H1 (cell line): ENCODE results near the gene NSF. TPM values are rescaled to one million over a fixed set of nuclear protein-coding genes. Genes with fewer than 3 reads are reported as not detected.

Experiments
- CTCF ChIA-PET: fragments of 300-600 bp; sonication (Branson Sonifier 250); formaldehyde crosslinking; loops from one replicate; lab custom pipeline; 2021; ENCODE audit not compliant: partially characterized antibody; lab: Charles Lee
- POLR2A ChIA-PET: fragments of 300-600 bp; sonication (Branson Sonifier 250); formaldehyde crosslinking; loops from one replicate; lab custom pipeline; 2021; ENCODE audit warnings: inconsistent platforms; ENCODE audit not compliant: partially characterized antibody; lab: Charles Lee
- DNase-seq, 2 experiments: peaks; one replicate each; pipeline versions ENCODE4 v3.0.0 to v3.0.0-alpha.2; 2010 to 2022; ENCODE audit warnings: low spot score in 2 of 2, low read depth in 1 of 2, mixed read lengths in 1 of 2
- FAIRE-seq: peaks from 2 replicates; lab custom pipeline; 2011; peaks lifted over from hg19 to GRCh38; lab: Jason Lieb, UNC
- H2AFZ ChIP-seq: 2 replicates; pipeline ENCODE4 v1.8.1; 2012; ENCODE audit warnings: low read length, inconsistent platforms
- H2AK5ac ChIP-seq: 2 replicates; pipeline ENCODE4 v1.6.1; 2013; ENCODE audit warnings: low read depth, low read length
- H2BK120ac ChIP-seq: replicated peaks from 2 replicates; pipeline ENCODE3; 2013; ENCODE audit warnings: low read depth, low read length, inconsistent platforms
- H2BK12ac ChIP-seq: 2 replicates; pipeline ENCODE4 v1.6.1; 2013; ENCODE audit warnings: low read depth, low read length
- H2BK15ac ChIP-seq: 2 replicates; pipeline ENCODE4 v1.6.1; 2013; ENCODE audit warnings: low read length
- H2BK20ac ChIP-seq: 2 replicates; pipeline ENCODE4 v1.6.1; 2013; ENCODE audit warnings: low read length
- H2BK5ac ChIP-seq: 2 replicates; pipeline ENCODE4 v1.6.1; 2013; ENCODE audit warnings: low read depth, low read length
- H3K14ac ChIP-seq: 2 replicates; pipeline ENCODE4 v1.6.1; 2013; ENCODE audit warnings: inconsistent platforms; ENCODE audit not compliant: insufficient read length
- H3K18ac ChIP-seq: 2 replicates; pipeline ENCODE4 v1.6.1; 2013; ENCODE audit warnings: low read length; ENCODE audit errors: extremely low read depth
- H3K23ac ChIP-seq: 2 replicates; pipeline ENCODE4 v1.6.1; 2013; ENCODE audit warnings: inconsistent platforms; ENCODE audit not compliant: insufficient read length
- H3K23me2 ChIP-seq: 2 replicates; pipeline ENCODE4 v1.6.1; 2013; ENCODE audit warnings: low read depth, low read length
- H3K27ac ChIP-seq: 2 replicates; pipeline ENCODE4 v1.6.1; 2011; ENCODE audit warnings: low read depth, low read length, inconsistent platforms
- H3K27me3 ChIP-seq, 4 experiments: replicated peaks in 1 of 4; 1 replicate in 1 of 4; 2 replicates in 3 of 4; pipeline versions ENCODE4 v1.6.1 to v1.8.1; 2011 to 2013; ENCODE audit warnings: low read length in 3 of 4, mild to moderate bottlenecking in 3 of 4, inconsistent platforms in 2 of 4, mixed read lengths in 2 of 4, moderate library complexity in 1 of 4; ENCODE audit not compliant: control insufficient read depth in 3 of 4, insufficient read depth in 3 of 4; ENCODE audit errors: extremely low read depth in 1 of 4
- H3K36me3 ChIP-seq, 4 experiments: 2 replicates each; pipeline versions ENCODE4 v1.6.1 to v1.8.1; 2011 to 2013; ENCODE audit warnings: mild to moderate bottlenecking in 4 of 4, low read length in 3 of 4, moderate library complexity in 2 of 4, control low read depth in 1 of 4, inconsistent platforms in 1 of 4; ENCODE audit not compliant: insufficient read depth in 4 of 4, control insufficient read depth in 2 of 4
- H3K4ac ChIP-seq: replicated peaks from 2 replicates; pipeline ENCODE3; 2013; ENCODE audit warnings: low read length, low read depth, mixed read lengths, inconsistent platforms; ENCODE audit not compliant: insufficient read length
- H3K4me1 ChIP-seq, 4 experiments: replicated peaks in 1 of 4; 1 replicate in 1 of 4; 2 replicates in 3 of 4; pipeline versions ENCODE4 v1.6.1 to v1.8.1; 2011 to 2013; ENCODE audit warnings: low read length in 3 of 4, inconsistent platforms in 2 of 4, mixed read lengths in 1 of 4; ENCODE audit not compliant: insufficient read depth in 4 of 4, control insufficient read depth in 3 of 4
- H3K4me2 ChIP-seq, 2 experiments: 2 replicates each; pipeline versions ENCODE4 v1.6.1 to v1.8.1; 2011 to 2013; ENCODE audit warnings: low read depth in 2 of 2, low read length in 2 of 2, control low read depth in 1 of 2, inconsistent platforms in 1 of 2, mild to moderate bottlenecking in 1 of 2; ENCODE audit not compliant: insufficient read depth in 1 of 2
- H3K4me3 ChIP-seq, 4 experiments: fragments of 200-600, 300-600 bp in 1 of 4; sonication (generic), shearing (Covaris generic), sonication (Bioruptor Twin) in 1 of 4; 2 replicates each; pipeline versions ENCODE4 v1.5.1 to v1.8.1; 2011 to 2016; ENCODE audit warnings: low read length in 4 of 4, low read depth in 3 of 4, control low read depth in 2 of 4, inconsistent platforms in 2 of 4, mild to moderate bottlenecking in 2 of 4, mixed read lengths in 1 of 4, moderate library complexity in 1 of 4; ENCODE audit not compliant: insufficient read depth in 2 of 4; ENCODE audit errors: extremely low read depth in 1 of 4
- H3K56ac ChIP-seq: replicated peaks from 2 replicates; pipeline ENCODE3; 2013; ENCODE audit warnings: low read depth, mild to moderate bottlenecking, mixed read lengths, low read length, inconsistent platforms; ENCODE audit not compliant: insufficient read length
- H3K79me1 ChIP-seq: 2 replicates; pipeline ENCODE4 v1.6.1; 2013; ENCODE audit warnings: low read depth, low read length, control low read depth
- H3K79me2 ChIP-seq, 2 experiments: 2 replicates each; pipeline versions ENCODE4 v1.6.1 to v1.8.1; 2012 to 2013; ENCODE audit warnings: low read length in 2 of 2, mild to moderate bottlenecking in 2 of 2, inconsistent platforms in 1 of 2; ENCODE audit not compliant: insufficient read depth in 2 of 2, control insufficient read depth in 1 of 2
- H3K9ac ChIP-seq, 4 experiments: replicated peaks in 1 of 4; 1 replicate in 1 of 4; 2 replicates in 3 of 4; pipeline versions ENCODE4 v1.6.1 to v1.8.1; 2011 to 2013; ENCODE audit warnings: low read depth in 3 of 4, low read length in 3 of 4, control low read depth in 2 of 4, mild to moderate bottlenecking in 2 of 4, moderate library complexity in 2 of 4, inconsistent platforms in 1 of 4; ENCODE audit errors: extremely low read depth in 1 of 4
- H3K9me3 ChIP-seq, 2 experiments: 2 replicates each; pipeline versions ENCODE4 v1.6.1 to v1.8.1; 2012 to 2013; ENCODE audit warnings: mild to moderate bottlenecking in 2 of 2, moderate library complexity in 2 of 2, control low read depth in 1 of 2, inconsistent platforms in 1 of 2, low read depth in 1 of 2, low read length in 1 of 2, mixed read lengths in 1 of 2; ENCODE audit not compliant: insufficient read depth in 2 of 2
- H4K20me1 ChIP-seq, 2 experiments: replicated peaks in 1 of 2; 2 replicates each; pipeline versions ENCODE3 to v1.8.1; 2011 to 2013; ENCODE audit warnings: inconsistent platforms in 2 of 2, low read length in 2 of 2, mild to moderate bottlenecking in 1 of 2; ENCODE audit not compliant: insufficient read depth in 2 of 2, control insufficient read depth in 1 of 2
- H4K5ac ChIP-seq: 2 replicates; pipeline ENCODE4 v1.6.1; 2013; ENCODE audit warnings: low read length, low read depth, mixed read lengths, inconsistent platforms; ENCODE audit not compliant: insufficient read length
- H4K8ac ChIP-seq: 2 replicates; pipeline ENCODE4 v1.8.0; 2013; ENCODE audit warnings: mild to moderate bottlenecking, moderate library complexity, low read length, inconsistent platforms; ENCODE audit not compliant: insufficient read depth; ENCODE audit errors: extremely low read depth
- H4K91ac ChIP-seq: replicated peaks from 2 replicates; pipeline ENCODE3; 2013; ENCODE audit warnings: low read length, mixed read lengths, inconsistent platforms; ENCODE audit not compliant: insufficient read length
- ASH2L ChIP-seq: fragments of 200-600, 300-600 bp; sonication (generic); IDR thresholded peaks from one replicate; pipeline ENCODE4 v1.7.1; 2017; ENCODE audit warnings: low read length
- CEBPB ChIP-seq: IDR thresholded peaks from 2 replicates; pipeline ENCODE4 v1.6.1; 2012; ENCODE audit warnings: low read depth, low read length
- CHD1 ChIP-seq: IDR thresholded peaks from 2 replicates; pipeline ENCODE4 v1.6.1; 2012; ENCODE audit warnings: low read depth, low read length, improper control_type of control experiment
- SRF ChIP-seq: IDR thresholded peaks from 2 replicates; pipeline ENCODE4 v1.6.1; 2011; ENCODE audit warnings: mild to moderate bottlenecking, low read depth, low read length, moderate library complexity
- TAF7 ChIP-seq: optimal IDR thresholded peaks from 2 replicates; pipeline ENCODE3; 2011; ENCODE audit warnings: low read depth, mild to moderate bottlenecking, inconsistent platforms, low read length, moderate library complexity, borderline replicate concordance
- WGBS, 2 experiments: shearing (Covaris generic) in 1 of 2; methylation state at CpG; one replicate each; pipeline versions ENCODE4 v1.1.6 to v1.1.7; 2013 to 2015; ENCODE audit warnings: low lambda C conversion rate in 2 of 2, mixed read lengths in 2 of 2, inconsistent platforms in 1 of 2, low coverage in 1 of 2, missing lambda C conversion rate in 1 of 2; ENCODE audit not compliant: insufficient replicate concordance in 2 of 2, insufficient coverage in 1 of 2, insufficient read length in 1 of 2; ENCODE audit errors: extremely low coverage in 1 of 2, missing lambda C conversion rate in 1 of 2; 5-methylcytosine and 5-hydroxymethylcytosine counted together
- polyA plus RNA-seq, 7 experiments: library from polyadenylated mRNA; depleted of rRNA in 3 of 7; stranded (reverse) in 5 of 7; unstranded in 2 of 7; fragments of >200 nt in 5 of 7; fragments of 200-250 nt in 2 of 7; gene quantifications; 1 replicate in 5 of 7; 2 replicates in 1 of 7; 4 replicates in 1 of 7; pipeline versions ENCODE4 v1.2.1 to v1.2.3, GENCODE V29; 2011 to 2013; ENCODE audit warnings: missing spikeins in 2 of 7, mixed read lengths in 2 of 7
- total RNA-seq: library from RNA; stranded (reverse); fragmentation: NEBNext Ultra II Directional; extraction: Animal tissue kit (Norgen Biotek cat#: 25700); gene quantifications from 2 replicates; pipeline ENCODE4 v1.2.1, GENCODE V29; 2021

The NSF gene
- total and polyA plus RNA-seq, 2 of the 8 experiments (the other 6 are each of a cell fraction or from before 2014, with no cell fraction given), result 13.0 to 27.7 TPM

- Histone ChIP-seq H4K20me1 (peaks cover 0 to 2% of the 10 kb centered on the region in 2 experiments), H2BK5ac (no peak overlapping the region), H3K56ac (no peak overlapping the region), H3K79me1 (no peaks in the 10 kb centered on the region), H2BK15ac (no peak overlapping the region), H3K23me2 (no peaks in the 10 kb centered on the region), H3K14ac (no peak overlapping the region), H3K36me3 (no peaks in the 10 kb centered on the region), H4K5ac (no peak overlapping the region), H3K4me3 (no peak overlapping the region), H3K27me3 (peaks cover 0 to 36% (median 24%) of the 10 kb centered on the region in 4 experiments; a peak in 5 of 7 replicates), H3K4me1 (peaks cover 0 to 5% (median 0%) of the 10 kb centered on the region in 4 experiments; a peak in 2 of 7 replicates), H2BK12ac (no peak overlapping the region), H3K4me2 (no peak overlapping the region), H4K8ac (no peak overlapping the region; the same call in 1 of the 2 replicates), H2AK5ac (no peak overlapping the region), H3K9ac (no peak overlapping the region), H3K23ac (no peak overlapping the region), H2BK120ac (no peak overlapping the region), H3K27ac (no peak overlapping the region), H3K18ac (no peak overlapping the region), H3K9me3 (peaks cover 5% of the 10 kb centered on the region in 2 experiments; a peak in 1 of 4 replicates), H4K91ac (no peak overlapping the region), H3K4ac (no peak overlapping the region), H3K79me2 (no peaks in the 10 kb centered on the region), H2BK20ac (no peak overlapping the region), H2AFZ (no peak overlapping the region)
- POLR2A ChIA-PET, result interaction anchor here (1.0 kb wide), 1 partner anchor 47 kb away, joined by 3 read pairs; no protein-coding TSS in a partner anchor
- no peak for FAIRE-seq
- TF ChIP-seq CEBPB, result no peak
- no peak for TF ChIP-seq SRF
- TF ChIP-seq ASH2L, result no peak
- TF ChIP-seq CHD1, result no peak
- no peak for TF ChIP-seq TAF7
- WGBS, 2 experiments, result 93% methylated on average over 13 of the region's 13 CpGs; no CpG with 5 or more reads in 1 of the 2 experiments
- CTCF ChIA-PET, result interaction anchor here (0.8 to 1.6 kb wide), 3 partner anchors 10 to 56 kb away, joined by 3 to 5 read pairs (median 3); no protein-coding TSS in a partner anchor
- DNase-seq, result no peak
These were observed 197.0 kb downstream of the NSF start for GRCh38 chr17:46787478-46787877.
